ENCODE measurements around the gene ISM1. TPM values are rescaled to one million over a fixed set of nuclear protein-coding genes. Genes with fewer than 3 reads are reported as not detected.

Gene ISM1
- total RNA-seq, 4 donors from 2014 or later, result 2.3 to 17.5 (median 4.4) TPM

DNA sequence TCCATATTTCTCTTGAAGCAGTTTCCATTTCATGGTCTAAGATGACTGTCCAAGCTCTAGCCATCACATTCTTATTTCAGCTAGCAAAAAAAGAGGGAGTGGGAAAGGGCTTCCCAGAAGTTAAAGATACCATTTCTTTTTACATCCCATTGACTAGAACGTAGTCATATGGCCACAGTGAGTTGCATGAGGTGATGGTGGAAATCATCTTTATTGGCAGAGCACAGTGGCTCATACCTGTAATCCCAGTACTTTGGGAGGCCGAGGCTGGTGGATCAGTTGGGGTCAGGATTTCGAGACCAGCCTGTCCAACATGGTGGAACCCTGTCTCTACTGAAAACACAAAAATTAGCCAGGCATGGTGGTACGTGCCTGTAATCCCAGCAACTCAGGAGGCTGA lies 99.6 kb downstream of the ISM1 start:
- no peaks in the 10 kb centered on the region for H3K9me3 ChIP-seq
- intact Hi-C loops (cut with DNase I), result no loop called here
- TF ChIP-seq POLR2A (IDR thresholded peaks at IDR 0.05) (no peak), CTCF (IDR thresholded peaks at IDR 0.05) (no peak)
- DNase-seq, result no peak
- WGBS, 2 donors, result 75 to 94% methylated on average over 3 to 4 of the region's 4 CpGs
- no peaks in the 10 kb centered on the region for H3K36me3 ChIP-seq
- H3K27ac ChIP-seq, result no peak overlapping the region
- no peaks in the 10 kb centered on the region for H3K4me1 ChIP-seq
- H3K27me3 ChIP-seq, result no peaks in the 10 kb centered on the region
- H3K4me3 ChIP-seq, result no peak overlapping the region

- intact Hi-C loops (cut with DNase I), result no loop called here
- no peak for DNase-seq
- 85 to 88% methylated on average over 6 of the region's 7 CpGs for WGBS, 2 donors
- Histone ChIP-seq H3K27me3 (no peaks in the 10 kb centered on the region), H3K4me1 (no peaks in the 10 kb centered on the region), H3K4me3 (no peak overlapping the region), H3K36me3 (no peaks in the 10 kb centered on the region), H3K9me3 (no peaks in the 10 kb centered on the region), H3K27ac (peak overlapping the region in 1 of 4 donors; percentile 4)
- TF ChIP-seq CTCF (IDR thresholded peaks at IDR 0.05) (no peak), POLR2A (IDR thresholded peaks at IDR 0.05) (no peak)
Measured at GRCh38 chr20:13321416-13321815, 100.3 kb downstream of the ISM1 start.

- Histone ChIP-seq H3K4me1 (no peaks in the 10 kb centered on the region), H3K9me3 (no peaks in the 10 kb centered on the region), H3K27me3 (no peaks in the 10 kb centered on the region), H3K4me3 (no peak overlapping the region), H3K27ac (peak overlapping the region in 1 of 4 donors; percentile 46), H3K36me3 (no peaks in the 10 kb centered on the region)
- WGBS, 2 donors, result 67 to 72% methylated on average over 5 of the region's 5 CpGs
- intact Hi-C loops (cut with DNase I), result no loop called here
- DNase-seq, result no peak
- TF ChIP-seq POLR2A (IDR thresholded peaks at IDR 0.05), result no peak
- TF ChIP-seq CTCF (IDR thresholded peaks at IDR 0.05), result no peak
Measured at GRCh38 chr20:13322198-13322597, 101.1 kb downstream of the ISM1 start.

DNA sequence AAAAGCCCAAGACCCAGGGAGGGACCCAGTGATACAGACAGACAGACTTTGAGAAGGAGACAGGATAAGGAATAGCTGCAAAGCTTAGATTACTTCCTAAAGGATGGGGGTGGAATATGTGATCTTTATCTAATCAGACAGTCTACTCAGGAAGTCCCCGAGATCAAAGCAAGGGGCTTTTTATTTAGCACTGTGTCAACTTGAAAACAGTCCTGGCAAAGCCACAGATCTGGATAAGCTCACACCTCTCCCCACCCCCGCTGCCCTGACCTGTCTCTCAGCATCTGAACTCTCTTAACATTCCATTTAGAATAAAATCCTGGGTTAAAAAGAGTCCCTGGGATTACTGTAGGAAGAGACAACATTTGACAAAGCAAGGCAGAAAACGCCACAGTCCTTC lies 101.5 kb downstream of the ISM1 start:
- 37 to 41% methylated on average over 3 of the region's 3 CpGs for WGBS, 2 donors

DNA sequence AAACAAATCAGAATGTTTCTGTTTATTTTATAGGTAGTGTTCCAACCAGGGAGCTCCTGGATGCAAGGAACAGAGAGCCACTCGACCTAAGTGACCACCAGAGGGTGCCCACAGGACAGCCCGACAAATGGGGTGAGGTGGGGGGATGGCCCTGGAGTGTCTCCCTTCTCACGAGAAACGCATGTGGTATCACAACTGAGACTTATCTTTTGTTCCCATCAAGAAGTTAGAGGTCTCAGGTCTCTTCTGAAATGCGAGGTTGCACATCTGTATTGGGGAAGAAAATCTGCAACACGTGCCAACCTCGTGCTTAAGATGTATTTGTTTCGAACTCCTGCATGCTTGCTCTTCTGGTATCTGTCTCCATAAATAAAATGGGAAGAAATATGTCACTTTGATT lies 104.0 kb downstream of the ISM1 start:
- Histone ChIP-seq H3K27me3 (no peaks in the 10 kb centered on the region), H3K4me1 (no peaks in the 10 kb centered on the region), H3K4me3 (no peak overlapping the region), H3K27ac (no peak overlapping the region), H3K36me3 (no peaks in the 10 kb centered on the region), H3K9me3 (no peaks in the 10 kb centered on the region)
- no peak for DNase-seq
- intact Hi-C loops (cut with DNase I), result no loop called here
- TF ChIP-seq CTCF (IDR thresholded peaks at IDR 0.05), result peak in 1 of 6 experiments; percentile 19
- no peak for TF ChIP-seq POLR2A (IDR thresholded peaks at IDR 0.05)
- WGBS, 2 donors, result 50 to 59% methylated on average over 7 to 8 of the region's 8 CpGs

More for the DNA sequence above, 101.5 kb downstream of the ISM1 start:
- no peaks in the 10 kb centered on the region for H3K27me3 ChIP-seq
- intact Hi-C loops (cut with DNase I), result no loop called here
- TF ChIP-seq CTCF (IDR thresholded peaks at IDR 0.05) (no peak), POLR2A (IDR thresholded peaks at IDR 0.05) (no peak)
- H3K4me1 ChIP-seq, result no peaks in the 10 kb centered on the region
- H3K27ac ChIP-seq, result peak overlapping the region in 1 of 4 donors; percentile 46
- H3K36me3 ChIP-seq, result no peaks in the 10 kb centered on the region
- H3K4me3 ChIP-seq, result no peak overlapping the region
- no peak for DNase-seq
- H3K9me3 ChIP-seq, result no peaks in the 10 kb centered on the region
